ENCODE data around the gene NRXN3.
"Not testable (repeated sequence)": the region's sequence is repeated elsewhere in the genome, so short reads cannot be mapped to it uniquely, and the experiment has no call there.

Gene NRXN3

DNA sequence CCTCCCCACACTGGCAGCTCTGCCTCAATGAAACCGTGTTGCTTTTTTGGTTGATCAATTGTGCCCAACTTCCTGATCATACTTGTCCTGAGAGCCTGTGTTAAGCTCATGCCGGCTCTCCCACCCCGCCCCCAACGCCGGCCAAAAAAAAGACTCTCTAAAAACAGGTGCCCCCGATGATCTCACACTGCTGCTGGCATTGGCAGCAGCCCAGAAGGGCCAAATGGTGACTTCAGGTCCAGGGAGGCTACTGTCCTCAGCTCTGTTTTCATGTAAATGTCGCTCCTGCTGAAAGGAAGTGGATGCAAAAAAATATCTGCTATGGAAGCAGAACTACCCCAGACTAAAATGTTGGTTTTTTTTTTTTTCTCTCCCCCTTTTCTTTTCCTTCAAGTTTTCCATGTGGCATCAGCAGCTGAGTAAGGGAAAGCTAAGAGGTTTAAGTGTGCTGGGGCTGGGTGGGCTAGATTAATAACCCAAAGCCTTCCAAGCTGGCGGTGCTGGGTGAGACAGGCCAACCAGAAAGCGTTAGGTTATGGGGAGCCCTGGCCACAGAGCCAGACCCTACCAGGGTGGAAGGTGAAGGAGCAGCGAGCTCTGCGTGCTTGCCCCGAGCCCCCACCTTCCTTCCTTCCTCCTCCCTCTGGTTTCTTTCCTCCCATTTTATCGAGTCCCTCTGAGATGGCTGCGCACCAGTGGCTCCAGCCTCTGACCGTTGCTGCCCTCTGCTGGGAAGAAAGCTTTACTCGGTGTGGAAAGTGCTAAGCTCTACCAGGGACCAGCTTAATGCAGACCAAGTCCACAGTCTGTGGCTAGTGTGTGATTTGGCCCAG is 396.1 kb downstream of the NRXN3 start:
- in situ Hi-C loops (cut with MboI; ENCODE audit: low pct_unique_long_range_greater_than_20kb, low sequenced_read_pairs, unreplicated experiment) = no loop called here
- TF ChIP-seq, protein P1, sequence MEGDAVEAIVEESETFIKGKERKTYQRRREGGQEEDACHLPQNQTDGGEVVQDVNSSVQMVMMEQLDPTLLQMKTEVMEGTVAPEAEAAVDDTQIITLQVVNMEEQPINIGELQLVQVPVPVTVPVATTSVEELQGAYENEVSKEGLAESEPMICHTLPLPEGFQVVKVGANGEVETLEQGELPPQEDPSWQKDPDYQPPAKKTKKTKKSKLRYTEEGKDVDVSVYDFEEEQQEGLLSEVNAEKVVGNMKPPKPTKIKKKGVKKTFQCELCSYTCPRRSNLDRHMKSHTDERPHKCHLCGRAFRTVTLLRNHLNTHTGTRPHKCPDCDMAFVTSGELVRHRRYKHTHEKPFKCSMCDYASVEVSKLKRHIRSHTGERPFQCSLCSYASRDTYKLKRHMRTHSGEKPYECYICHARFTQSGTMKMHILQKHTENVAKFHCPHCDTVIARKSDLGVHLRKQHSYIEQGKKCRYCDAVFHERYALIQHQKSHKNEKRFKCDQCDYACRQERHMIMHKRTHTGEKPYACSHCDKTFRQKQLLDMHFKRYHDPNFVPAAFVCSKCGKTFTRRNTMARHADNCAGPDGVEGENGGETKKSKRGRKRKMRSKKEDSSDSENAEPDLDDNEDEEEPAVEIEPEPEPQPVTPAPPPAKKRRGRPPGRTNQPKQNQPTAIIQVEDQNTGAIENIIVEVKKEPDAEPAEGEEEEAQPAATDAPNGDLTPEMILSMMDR (IDR thresholded peaks at IDR 0.05; ENCODE audit: extremely low read depth, insufficient read depth, missing control alignments) = peak; percentile 86
- peak; percentile 68 for DNase-seq (ENCODE audit: low spot score)

DNA sequence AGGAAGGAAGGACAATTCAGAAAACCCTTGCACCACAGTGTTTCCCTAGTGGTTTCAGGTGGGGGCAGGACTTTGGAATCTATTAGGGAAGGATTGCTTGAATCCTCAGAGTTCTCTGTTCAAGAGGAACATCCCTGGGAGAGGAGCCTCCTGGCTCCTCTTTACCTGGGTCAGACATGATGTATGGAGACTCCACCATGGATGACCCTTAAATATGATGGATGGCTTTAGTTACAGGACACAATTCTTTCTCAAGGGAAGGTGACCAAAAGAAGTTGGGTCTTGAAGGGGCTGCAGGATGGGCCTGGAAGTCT is 396.6 kb downstream of the NRXN3 start:
- in situ Hi-C loops (cut with MboI; ENCODE audit: low pct_unique_long_range_greater_than_20kb, low sequenced_read_pairs, unreplicated experiment) = no loop called here
- DNase-seq (ENCODE audit: low spot score) = no peak
- TF ChIP-seq, protein P1 (IDR thresholded peaks at IDR 0.05; ENCODE audit: extremely low read depth, insufficient read depth, missing control alignments) = no peak

DNA sequence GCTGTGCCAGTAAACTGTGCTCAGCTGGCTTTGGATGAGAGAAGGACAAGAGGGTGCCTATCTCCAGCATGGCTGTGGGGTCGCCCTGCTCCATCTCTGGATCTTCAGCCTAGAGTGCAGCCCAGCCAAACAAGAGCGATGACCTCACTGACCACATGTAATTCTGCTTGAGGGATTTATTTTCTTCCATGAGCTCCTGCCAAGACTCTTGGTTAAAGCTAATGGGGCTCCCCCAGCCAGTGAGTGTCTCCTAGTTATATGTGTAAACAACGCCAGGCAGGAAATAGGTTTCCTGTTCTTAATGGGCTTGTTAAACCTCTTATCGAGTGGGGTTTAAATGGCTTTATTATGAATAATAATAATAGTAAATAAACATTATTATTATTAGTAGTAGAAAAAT is 397.2 kb downstream of the NRXN3 start:
- DNase-seq (ENCODE audit: low spot score) = no peak
- in situ Hi-C loops (cut with MboI; ENCODE audit: low pct_unique_long_range_greater_than_20kb, low sequenced_read_pairs, unreplicated experiment) = no loop called here
- TF ChIP-seq, protein P1 (IDR thresholded peaks at IDR 0.05; ENCODE audit: extremely low read depth, insufficient read depth, missing control alignments) = no peak

DNA sequence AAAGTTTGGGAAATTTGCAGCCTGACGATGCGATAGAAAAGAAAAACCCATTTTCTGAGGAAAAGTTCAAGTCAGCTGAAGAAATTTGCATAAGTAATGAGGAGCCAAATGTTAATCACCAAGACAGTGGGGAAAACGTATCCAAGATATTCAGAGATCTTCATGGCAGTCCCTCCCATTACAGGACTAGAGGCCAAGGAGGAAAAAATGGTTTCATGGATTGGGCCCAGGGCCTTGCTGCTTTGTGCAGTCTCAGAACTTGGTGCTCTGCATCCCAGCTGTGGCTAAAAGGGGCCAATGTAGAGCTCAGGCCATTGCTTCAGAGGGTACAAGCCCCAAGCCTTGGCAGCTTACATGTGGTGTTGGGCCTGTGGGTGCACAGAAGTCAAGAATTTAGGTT is 403.6 kb downstream of the NRXN3 start:
- in situ Hi-C loops (cut with MboI; ENCODE audit: low pct_unique_long_range_greater_than_20kb, low sequenced_read_pairs, unreplicated experiment); DNase-seq (ENCODE audit: low spot score): not testable (repeated sequence)

DNA sequence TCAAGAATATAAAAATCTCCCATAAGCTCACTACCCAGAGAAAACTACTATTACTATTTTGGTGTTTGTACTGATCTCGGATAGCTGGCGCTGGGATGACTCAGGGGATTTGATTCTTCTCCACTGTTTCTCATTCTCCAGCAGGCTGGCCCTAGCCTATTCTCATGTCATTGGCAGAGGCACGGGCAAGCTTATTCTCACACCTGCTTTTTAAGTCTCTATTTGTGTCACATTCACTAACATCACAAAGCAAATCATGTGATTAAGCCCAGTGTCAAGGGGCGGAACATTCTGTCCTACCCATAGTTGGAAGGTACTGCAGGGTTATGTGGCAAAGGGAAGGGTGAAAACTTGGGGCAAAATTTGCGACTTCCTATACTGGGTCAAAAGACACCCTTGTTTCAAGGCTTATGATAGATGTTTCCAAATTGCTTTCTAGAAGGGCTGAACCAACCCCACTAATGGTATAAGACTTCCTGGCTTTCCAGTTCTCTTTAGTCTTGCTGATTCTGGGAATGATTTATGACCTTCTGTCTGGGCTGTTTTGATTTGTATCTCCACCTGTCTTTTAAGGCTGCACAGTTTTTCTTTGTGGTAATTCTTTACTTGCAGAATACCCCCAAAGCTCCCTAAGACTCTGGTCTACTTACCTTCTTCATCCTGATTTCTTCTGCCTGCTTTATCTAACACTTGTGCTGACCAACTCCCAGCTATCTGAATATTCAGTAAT is 406.4 kb downstream of the NRXN3 start:
- in situ Hi-C loops (cut with MboI; ENCODE audit: low pct_unique_long_range_greater_than_20kb, low sequenced_read_pairs, unreplicated experiment) = loop anchor here (25.0 kb wide), 1 partner anchor 714 kb away; no protein-coding TSS in a partner anchor
- DNase-seq (ENCODE audit: low spot score) = no peak
- TF ChIP-seq, protein P1 (IDR thresholded peaks at IDR 0.05; ENCODE audit: extremely low read depth, insufficient read depth, missing control alignments) = no peak

DNA sequence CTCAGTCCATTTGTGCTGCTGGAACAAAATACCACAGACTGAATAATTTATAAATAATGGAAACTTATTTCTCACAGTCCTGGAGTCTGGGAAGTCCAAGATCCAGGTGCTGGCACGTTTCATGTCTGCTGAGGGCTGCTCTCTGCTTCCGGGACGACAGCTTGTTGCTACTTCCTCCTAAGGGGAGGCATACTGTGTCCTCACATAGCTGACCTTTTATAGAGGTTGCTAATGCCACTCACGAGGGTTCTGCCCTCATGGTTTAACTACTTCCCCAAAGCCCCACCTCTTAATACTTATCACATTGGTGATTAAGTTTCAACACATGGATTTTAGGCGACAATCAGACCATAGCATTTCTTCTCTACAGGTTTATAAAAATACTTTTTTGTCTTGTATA is 411.1 kb downstream of the NRXN3 start:
- DNase-seq (ENCODE audit: low spot score) = no peak
- TF ChIP-seq, protein P1 (IDR thresholded peaks at IDR 0.05; ENCODE audit: extremely low read depth, insufficient read depth, missing control alignments) = no peak
- in situ Hi-C loops (cut with MboI; ENCODE audit: low pct_unique_long_range_greater_than_20kb, low sequenced_read_pairs, unreplicated experiment) = loop anchor here (25.0 kb wide), 1 partner anchor 719 kb away; no protein-coding TSS in a partner anchor

DNA sequence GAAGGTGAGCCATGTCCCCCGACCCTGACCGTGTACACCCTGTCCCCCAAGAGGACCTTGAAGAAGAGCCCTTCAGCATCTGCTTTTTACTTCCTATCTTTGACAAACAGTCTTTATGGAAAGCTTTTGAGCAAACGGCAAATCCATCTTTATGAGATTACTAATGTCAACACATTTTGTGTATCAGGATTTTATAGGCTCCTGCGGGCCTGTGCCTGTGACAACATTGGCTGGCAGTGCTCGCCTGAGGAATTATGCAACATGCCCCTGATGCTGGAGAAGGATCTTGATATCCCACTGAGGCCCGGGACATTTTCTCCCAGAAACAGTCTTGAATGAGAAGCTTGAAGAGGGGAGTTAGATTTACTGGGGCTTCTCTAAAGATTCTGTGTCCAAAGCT is 416.5 kb downstream of the NRXN3 start:
- TF ChIP-seq, protein P1 (IDR thresholded peaks at IDR 0.05; ENCODE audit: extremely low read depth, insufficient read depth, missing control alignments) = no peak
- in situ Hi-C loops (cut with MboI; ENCODE audit: low pct_unique_long_range_greater_than_20kb, low sequenced_read_pairs, unreplicated experiment) = loop anchor here (25.0 kb wide), 1 partner anchor 724 kb away; no protein-coding TSS in a partner anchor
- no peak for DNase-seq (ENCODE audit: low spot score)
